GM19193 (cell line): ENCODE results near the gene CDH13.

Experiments
- POLR2A ChIP-seq: IDR thresholded peaks from 4 replicates; pipeline ENCODE4 v1.6.1; 2011; ENCODE audit not compliant: insufficient read depth, insufficient read length; ENCODE audit errors: extremely low read depth

Gene CDH13

GRCh38 chr16:83196796-83197195 is 570.0 kb downstream of the CDH13 start:
- no peak for TF ChIP-seq POLR2A

GRCh38 chr16:83197450-83197849 is 570.7 kb downstream of the CDH13 start:
- no peak for TF ChIP-seq POLR2A

GRCh38 chr16:83198977-83199376 is 572.2 kb downstream of the CDH13 start:
- no peak for TF ChIP-seq POLR2A

GRCh38 chr16:83200005-83200779 is 573.4 kb downstream of the CDH13 start:
- TF ChIP-seq POLR2A, result no peak

- TF ChIP-seq POLR2A, result no peak
Observed at GRCh38 chr16:83201748-83202147, 575.0 kb downstream of the CDH13 start.

GRCh38 chr16:83205896-83206295 is 579.1 kb downstream of the CDH13 start:
- TF ChIP-seq POLR2A, result no peak

- TF ChIP-seq POLR2A, result no peak
Observed at GRCh38 chr16:83206426-83206825, 579.7 kb downstream of the CDH13 start.

GRCh38 chr16:83211711-83212110 is 584.9 kb downstream of the CDH13 start:
- no peak for TF ChIP-seq POLR2A

GRCh38 chr16:83212301-83212841 is 585.6 kb downstream of the CDH13 start:
- TF ChIP-seq POLR2A, result no peak

GRCh38 chr16:83214671-83215070 is 587.9 kb downstream of the CDH13 start:
- TF ChIP-seq POLR2A, result no peak

GRCh38 chr16:83215406-83216001 is 588.7 kb downstream of the CDH13 start:
- no peak for TF ChIP-seq POLR2A

GRCh38 chr16:83219285-83219684 is 592.5 kb downstream of the CDH13 start:
- TF ChIP-seq POLR2A, result no peak

- no peak for TF ChIP-seq POLR2A
Observed at GRCh38 chr16:83220066-83220465, 593.3 kb downstream of the CDH13 start.

GRCh38 chr16:83224642-83225041 is 597.9 kb downstream of the CDH13 start:
- no peak for TF ChIP-seq POLR2A

GRCh38 chr16:83227336-83227735 is 600.6 kb downstream of the CDH13 start:
- no peak for TF ChIP-seq POLR2A

- TF ChIP-seq POLR2A, result no peak
Observed at GRCh38 chr16:83231729-83232128, 605.0 kb downstream of the CDH13 start.
